ENCODE measurements around the gene URI1.
"Not testable (repeated sequence)": the region's sequence is repeated elsewhere in the genome, so short reads cannot be mapped to it uniquely, and the experiment has no call there.

The URI1 gene

GRCh38 chr19:30008169-30008568 lies 66.1 kb downstream of the URI1 start:
- H3K4me3 ChIP-seq (ENCODE audit: low read depth, low read length) = no peak overlapping the region

GRCh38 chr19:30009013-30009412 lies 67.0 kb downstream of the URI1 start:
- no peak overlapping the region for H3K4me3 ChIP-seq (ENCODE audit: low read depth, low read length)
- no peak for DNase-seq (ENCODE audit: low read depth)

More at GRCh38 chr19:30008169-30008568, 66.1 kb downstream of the URI1 start:
- no peak for DNase-seq (ENCODE audit: low read depth)

GRCh38 chr19:30011051-30011578 lies 69.1 kb downstream of the URI1 start:
- no peak for DNase-seq (ENCODE audit: low read depth)
- no peak overlapping the region for H3K4me3 ChIP-seq (ENCODE audit: low read depth, low read length)

- no peak overlapping the region for H3K4me3 ChIP-seq (ENCODE audit: low read depth, low read length)
- DNase-seq (ENCODE audit: low read depth) = no peak
These were observed 72.7 kb downstream of the URI1 start for GRCh38 chr19:30014770-30015169.

GRCh38 chr19:30017172-30017571 lies 75.1 kb downstream of the URI1 start:
- no peak overlapping the region for H3K4me3 ChIP-seq (ENCODE audit: low read depth, low read length)
- no peak for DNase-seq (ENCODE audit: low read depth)

GRCh38 chr19:30020189-30020588 lies 78.2 kb downstream of the URI1 start:
- no peak for DNase-seq (ENCODE audit: low read depth)
- H3K4me3 ChIP-seq (ENCODE audit: low read depth, low read length) = no peak overlapping the region

- no peak overlapping the region for H3K4me3 ChIP-seq (ENCODE audit: low read depth, low read length)
- DNase-seq (ENCODE audit: low read depth) = no peak
These were observed 80.6 kb downstream of the URI1 start for GRCh38 chr19:30022659-30023058.

DNA sequence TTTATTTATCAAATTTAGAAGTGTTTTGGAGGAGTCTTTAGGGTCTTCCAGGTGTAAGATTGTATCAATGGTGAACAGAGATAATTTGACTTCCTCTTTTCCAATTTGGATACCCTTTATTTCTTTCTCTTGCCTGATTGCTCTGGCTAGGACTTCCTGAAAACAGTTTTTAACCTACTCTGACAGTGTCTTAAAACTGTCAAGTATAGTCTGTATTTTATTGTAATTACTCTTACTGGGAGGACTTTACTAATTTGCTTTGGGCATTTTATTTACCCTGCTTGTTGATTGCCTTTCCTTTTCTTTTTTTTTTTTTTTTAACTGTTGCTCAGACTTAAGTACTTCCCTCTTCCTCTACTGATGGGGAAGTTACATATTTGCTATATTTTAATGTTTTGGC lies 81.3 kb downstream of the URI1 start:
- no peak for DNase-seq (ENCODE audit: low read depth)
- H3K4me3 ChIP-seq (ENCODE audit: low read depth, low read length) = no peak overlapping the region

- no peak for DNase-seq (ENCODE audit: low read depth)
- H3K4me3 ChIP-seq (ENCODE audit: low read depth, low read length) = no peak overlapping the region
These were observed 82.1 kb downstream of the URI1 start for GRCh38 chr19:30024091-30024490.

DNA sequence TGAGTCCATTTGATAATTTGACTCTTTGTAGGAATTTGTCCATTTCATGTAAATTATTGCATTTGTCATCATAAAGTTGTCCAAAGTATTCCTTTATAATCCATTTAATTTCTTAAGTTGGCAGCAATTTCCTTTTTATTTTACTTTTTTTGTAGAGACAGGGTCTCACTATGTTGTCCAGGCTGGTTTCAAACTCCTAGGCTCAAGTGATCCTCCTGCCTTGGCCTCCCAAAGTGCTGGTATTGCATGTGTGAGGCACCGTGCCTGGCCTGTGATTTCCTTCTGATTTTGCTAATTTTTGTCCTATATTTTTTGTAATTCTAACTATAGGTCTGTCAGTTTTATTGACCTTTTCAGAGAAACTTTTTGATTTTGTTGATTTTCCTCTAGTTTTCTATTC lies 84.9 kb downstream of the URI1 start:
- no peak for DNase-seq (ENCODE audit: low read depth)
- no peak overlapping the region for H3K4me3 ChIP-seq (ENCODE audit: low read depth, low read length)

- no peak overlapping the region for H3K4me3 ChIP-seq (ENCODE audit: low read depth, low read length)
- no peak for DNase-seq (ENCODE audit: low read depth)
These were observed 86.3 kb downstream of the URI1 start for GRCh38 chr19:30028118-30028991.

GRCh38 chr19:30028992-30029343 lies 86.9 kb downstream of the URI1 start:
- no peak overlapping the region for H3K4me3 ChIP-seq (ENCODE audit: low read depth, low read length)
- DNase-seq (ENCODE audit: low read depth) = no peak

GRCh38 chr19:30029721-30030510 lies 87.9 kb downstream of the URI1 start:
- H3K4me3 ChIP-seq (ENCODE audit: low read depth, low read length) = no peak overlapping the region
- DNase-seq (ENCODE audit: low read depth) = peak; percentile 12

GRCh38 chr19:30034321-30034720 lies 92.3 kb downstream of the URI1 start:
- no peak for DNase-seq (ENCODE audit: low read depth)
- no peak overlapping the region for H3K4me3 ChIP-seq (ENCODE audit: low read depth, low read length)

DNA sequence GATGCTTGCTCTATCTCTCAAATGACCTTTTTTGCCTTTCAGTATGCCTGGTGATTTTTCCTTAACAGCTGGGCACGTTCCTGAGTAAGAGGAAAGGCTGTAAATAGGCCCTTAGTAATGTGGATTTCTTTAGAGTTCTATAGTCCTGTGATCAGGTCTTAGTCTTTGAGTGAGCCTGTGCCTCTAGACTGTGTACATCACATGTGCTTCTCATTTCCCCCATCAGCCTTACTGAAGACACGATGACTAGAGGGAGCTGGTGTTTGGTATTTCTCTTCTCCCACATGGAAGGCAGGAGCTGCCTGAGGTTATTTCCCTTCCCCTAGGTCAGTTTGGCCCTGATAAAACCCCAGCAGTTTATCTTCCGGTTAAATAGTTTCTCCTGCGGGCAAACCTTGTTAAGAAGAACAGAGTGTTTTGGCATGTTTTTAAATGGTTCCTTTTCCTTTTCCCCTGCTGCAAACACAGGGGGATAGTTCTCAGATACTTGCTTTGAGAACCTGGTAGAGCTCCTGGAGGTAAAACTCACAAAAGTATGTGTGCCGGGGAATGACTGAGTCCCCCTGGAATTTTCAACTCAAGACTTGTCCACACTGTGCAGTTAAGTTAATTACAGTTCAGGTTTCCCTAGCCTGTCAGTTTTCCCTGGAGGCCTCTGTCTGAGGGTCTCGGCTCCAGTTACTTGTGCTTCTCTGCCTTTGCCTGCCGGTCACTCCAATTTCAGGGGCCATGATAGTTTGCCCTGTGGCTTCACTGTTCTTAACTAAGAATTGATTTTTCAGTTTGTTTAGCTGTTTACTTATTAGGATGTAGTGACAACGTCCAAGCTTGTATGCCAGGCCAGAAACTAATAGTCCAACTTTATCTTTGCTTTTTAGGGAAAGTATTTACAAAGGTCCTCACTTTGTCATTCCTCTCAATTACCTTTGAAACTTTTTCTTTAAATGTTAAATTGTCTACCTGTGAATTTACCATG lies 94.4 kb downstream of the URI1 start:
- DNase-seq (ENCODE audit: low read depth) = no peak
- no peak overlapping the region for H3K4me3 ChIP-seq (ENCODE audit: low read depth, low read length)

DNA sequence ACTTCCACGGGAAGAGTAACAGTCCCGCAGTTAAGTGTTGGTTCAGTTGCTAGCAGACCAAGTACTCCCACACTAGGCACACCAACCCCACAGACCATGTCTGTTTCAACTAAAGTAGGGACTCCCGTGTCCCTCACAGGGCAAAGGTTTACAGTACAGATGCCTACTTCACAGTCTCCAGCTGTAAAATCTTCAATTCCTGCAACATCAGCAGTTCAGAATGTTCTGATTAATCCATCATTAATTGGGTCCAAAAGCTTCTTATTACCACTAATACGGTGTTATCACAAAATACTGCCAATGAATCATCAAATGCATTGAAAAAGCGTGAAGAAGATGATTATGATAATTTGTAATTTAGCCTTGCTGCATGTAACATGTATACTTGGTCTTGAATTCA lies 95.8 kb downstream of the URI1 start:
- no peak for DNase-seq (ENCODE audit: low read depth)
- no peak overlapping the region for H3K4me3 ChIP-seq (ENCODE audit: low read depth, low read length)

DNA sequence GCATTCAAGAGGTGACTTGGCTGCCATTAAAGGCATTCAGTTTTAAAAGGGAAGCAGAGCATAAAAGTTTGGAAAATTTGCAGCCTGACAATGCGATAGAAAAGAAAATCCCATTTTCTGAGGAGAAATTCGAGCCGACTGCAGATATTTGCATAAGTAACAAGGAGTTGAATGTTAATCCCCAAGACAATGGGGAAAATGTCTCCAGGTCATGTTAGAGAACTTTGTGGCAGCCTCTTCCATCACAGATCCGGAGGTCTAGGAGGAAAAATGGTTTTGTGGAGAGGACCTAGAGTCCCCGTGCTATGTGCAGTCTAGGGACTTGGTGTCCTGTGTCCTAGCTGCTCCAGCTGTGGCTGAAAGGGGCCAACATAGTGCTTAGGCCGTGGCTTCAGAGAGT lies 99.9 kb downstream of the URI1 start:
- not testable (repeated sequence) for H3K4me3 ChIP-seq (ENCODE audit: low read depth, low read length); DNase-seq (ENCODE audit: low read depth)

DNA sequence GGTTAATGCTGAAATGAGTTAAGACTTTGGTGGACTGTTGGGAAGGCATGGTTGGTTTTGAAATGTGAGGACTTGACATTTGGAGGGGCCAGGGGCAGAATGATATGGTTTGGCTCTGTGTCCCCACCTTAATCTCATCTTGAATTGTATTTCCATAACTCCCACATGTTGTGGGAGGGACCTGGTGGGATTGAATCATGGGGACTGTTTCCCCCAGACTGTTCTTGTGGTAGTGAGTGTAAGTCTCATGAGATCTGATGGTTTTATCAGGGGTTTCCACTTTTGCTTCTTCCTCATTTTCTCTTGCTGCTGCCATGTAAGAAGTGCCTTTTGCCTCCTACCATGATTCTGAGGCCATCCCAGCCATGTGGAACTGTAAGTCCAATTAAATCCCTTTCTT lies 101.0 kb downstream of the URI1 start:
- not testable (repeated sequence) for H3K4me3 ChIP-seq (ENCODE audit: low read depth, low read length); DNase-seq (ENCODE audit: low read depth)
